Smooth muscle cell (in vitro differentiated cells): ENCODE results near the gene RXRB. TPM values are rescaled to one million over a fixed set of nuclear protein-coding genes. Genes with fewer than 3 reads are reported as not detected.

Source experiments
- DNase-seq: peaks from one replicate; lab custom pipeline; 2025; ENCODE audit not compliant: unreplicated experiment; lab: John Stamatoyannopoulos, UW
- H2AFZ ChIP-seq: fragments of 200-600 bp; sonication (generic); 2 replicates; pipeline ENCODE4 v1.6.0; 2016; ENCODE audit warnings: antibody characterized with exemption, low read depth, mild to moderate bottlenecking
- H3F3A ChIP-seq: fragments of 200-600 bp; sonication (generic); 2 replicates; pipeline ENCODE4 v1.6.0; 2017; ENCODE audit warnings: antibody characterized with exemption, low read depth
- H3K27ac ChIP-seq: fragments of 200-600 bp; sonication (generic); 2 replicates; pipeline ENCODE4 v1.5.1; 2016; ENCODE audit warnings: low read depth, mild to moderate bottlenecking
- H3K27me3 ChIP-seq: fragments of 200-600 bp; sonication (generic); 2 replicates; pipeline ENCODE4 v1.6.1; 2016; ENCODE audit warnings: low read depth, mild to moderate bottlenecking
- H3K36me3 ChIP-seq: fragments of 200-600 bp; sonication (generic); 2 replicates; pipeline ENCODE4 v1.5.1; 2016; ENCODE audit warnings: low read depth
- H3K4me1 ChIP-seq: fragments of 200-600 bp; sonication (generic); 2 replicates; pipeline ENCODE4 v1.5.1; 2016; ENCODE audit warnings: low read depth
- H3K4me2 ChIP-seq: fragments of 200-600 bp; sonication (generic); 2 replicates; pipeline ENCODE4 v1.6.0; 2016; ENCODE audit warnings: mild to moderate bottlenecking
- H3K4me3 ChIP-seq: fragments of 200-600 bp; sonication (generic); 2 replicates; pipeline ENCODE4 v1.5.1; 2016; ENCODE audit warnings: mild to moderate bottlenecking
- H3K79me2 ChIP-seq: fragments of 200-600 bp; sonication (generic); 2 replicates; pipeline ENCODE4 v1.6.0; 2016; ENCODE audit warnings: low read depth, mild to moderate bottlenecking
- H3K9ac ChIP-seq: fragments of 200-600 bp; sonication (generic); 2 replicates; pipeline ENCODE4 v1.6.0; 2016; ENCODE audit warnings: low read depth
- H3K9me3 ChIP-seq: fragments of 200-600 bp; sonication (generic); replicated peaks from 2 replicates; pipeline ENCODE4 v1.5.1; 2016; ENCODE audit warnings: low read depth
- H4K20me1 ChIP-seq: fragments of 200-600 bp; sonication (generic); 2 replicates; pipeline ENCODE4 v1.6.0; 2016; ENCODE audit warnings: low read depth
- WGBS: methylation state at CpG from one replicate; pipeline ENCODE4 v1.1.7; 2016; ENCODE audit warnings: low lambda C conversion rate; 5-methylcytosine and 5-hydroxymethylcytosine counted together
- polyA plus RNA-seq: library from polyadenylated mRNA; unstranded; fragments of >200 nt; fragmentation: Nextera tagmentation; extraction: Ambion mirVana; gene quantifications from 2 replicates; pipeline ENCODE4 v1.2.1, GENCODE V29; 2016
- total RNA-seq: library from RNA; depleted of rRNA; stranded (reverse); fragments of >200 nt; gene quantifications from 2 replicates; pipeline ENCODE4 v1.2.3, GENCODE V29; 2014
- TF ChIP-seq, protein P1 (sequence below): fragments of 200-600 bp; sonication (generic); IDR thresholded peaks from 2 replicates; pipeline ENCODE4 v1.5.1; 2017; ENCODE audit warnings: borderline replicate concordance, mild to moderate bottlenecking, antibody characterized with exemption; ENCODE audit not compliant: insufficient read depth, poor library complexity, severe bottlenecking

RXRB gene
- total and polyA plus RNA-seq, 2 experiments from 2014 or later = 25.7 to 28.2 TPM

DNA sequence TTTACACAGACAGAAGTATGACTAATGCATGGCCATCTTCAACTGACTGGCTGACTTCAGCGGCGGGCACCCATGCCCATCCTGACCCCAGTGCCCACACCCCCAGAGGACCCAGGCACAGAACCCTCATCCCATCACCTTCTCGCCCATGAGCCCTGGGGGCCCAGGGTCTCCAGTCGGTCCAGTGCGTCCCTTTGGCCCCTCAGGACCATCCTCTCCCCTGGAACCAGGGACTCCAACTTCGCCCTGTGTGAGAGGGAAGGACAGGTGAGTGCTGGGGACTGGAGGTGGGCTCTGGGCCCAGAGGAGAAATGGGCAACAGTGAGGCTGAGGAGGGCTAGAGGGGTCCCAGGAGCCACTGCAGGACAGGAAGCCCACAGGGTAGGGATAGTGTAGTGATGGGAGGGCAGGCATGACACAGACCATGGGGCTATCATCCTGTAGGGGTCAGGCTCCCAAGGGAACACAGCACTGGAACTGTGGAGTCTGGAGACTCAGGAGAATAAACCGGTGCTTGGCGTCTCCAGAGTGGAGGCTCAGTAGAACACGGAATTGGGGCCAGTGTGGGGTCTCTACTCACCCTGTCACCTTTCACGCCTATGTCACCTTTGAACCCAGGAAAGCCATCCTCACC is 24.9 kb downstream of the RXRB start:
- 86% methylated on average over 10 of the region's 10 CpGs for WGBS
- Histone ChIP-seq H3K9ac (no peak overlapping the region), H3K27me3 (no peaks in the 10 kb centered on the region), H2AFZ (no peak overlapping the region), H3K27ac (no peak overlapping the region), H3K9me3 (no peaks in the 10 kb centered on the region), H3K4me2 (no peak overlapping the region), H3K4me3 (no peak overlapping the region), H3K36me3 (no peaks in the 10 kb centered on the region), H4K20me1 (no peaks in the 10 kb centered on the region), H3K79me2 (no peaks in the 10 kb centered on the region), H3K4me1 (no peaks in the 10 kb centered on the region), H3F3A (no peaks in the 10 kb centered on the region)
- no peak for DNase-seq
- TF ChIP-seq, protein P1, sequence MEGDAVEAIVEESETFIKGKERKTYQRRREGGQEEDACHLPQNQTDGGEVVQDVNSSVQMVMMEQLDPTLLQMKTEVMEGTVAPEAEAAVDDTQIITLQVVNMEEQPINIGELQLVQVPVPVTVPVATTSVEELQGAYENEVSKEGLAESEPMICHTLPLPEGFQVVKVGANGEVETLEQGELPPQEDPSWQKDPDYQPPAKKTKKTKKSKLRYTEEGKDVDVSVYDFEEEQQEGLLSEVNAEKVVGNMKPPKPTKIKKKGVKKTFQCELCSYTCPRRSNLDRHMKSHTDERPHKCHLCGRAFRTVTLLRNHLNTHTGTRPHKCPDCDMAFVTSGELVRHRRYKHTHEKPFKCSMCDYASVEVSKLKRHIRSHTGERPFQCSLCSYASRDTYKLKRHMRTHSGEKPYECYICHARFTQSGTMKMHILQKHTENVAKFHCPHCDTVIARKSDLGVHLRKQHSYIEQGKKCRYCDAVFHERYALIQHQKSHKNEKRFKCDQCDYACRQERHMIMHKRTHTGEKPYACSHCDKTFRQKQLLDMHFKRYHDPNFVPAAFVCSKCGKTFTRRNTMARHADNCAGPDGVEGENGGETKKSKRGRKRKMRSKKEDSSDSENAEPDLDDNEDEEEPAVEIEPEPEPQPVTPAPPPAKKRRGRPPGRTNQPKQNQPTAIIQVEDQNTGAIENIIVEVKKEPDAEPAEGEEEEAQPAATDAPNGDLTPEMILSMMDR = no peak

GRCh38 chr6:33174784-33175183 is 25.7 kb downstream of the RXRB start:
- Histone ChIP-seq H3K27me3 (no peaks in the 10 kb centered on the region), H3K4me1 (no peaks in the 10 kb centered on the region), H3K4me3 (no peak overlapping the region), H2AFZ (no peak overlapping the region), H3K79me2 (no peaks in the 10 kb centered on the region), H3F3A (no peaks in the 10 kb centered on the region), H3K9ac (no peak overlapping the region), H3K27ac (no peak overlapping the region), H4K20me1 (no peaks in the 10 kb centered on the region), H3K9me3 (no peaks in the 10 kb centered on the region), H3K36me3 (no peaks in the 10 kb centered on the region), H3K4me2 (no peak overlapping the region)
- TF ChIP-seq, protein P1 = no peak
- DNase-seq = no peak
- WGBS = 85% methylated on average over 4 of the region's 4 CpGs

GRCh38 chr6:33173535-33174180 is 26.8 kb downstream of the RXRB start:
- Histone ChIP-seq H3K9me3 (no peaks in the 10 kb centered on the region), H2AFZ (no peak overlapping the region), H3K4me1 (no peaks in the 10 kb centered on the region), H3K4me3 (no peak overlapping the region), H3K9ac (no peak overlapping the region), H4K20me1 (no peaks in the 10 kb centered on the region), H3F3A (no peaks in the 10 kb centered on the region), H3K4me2 (no peak overlapping the region), H3K36me3 (no peaks in the 10 kb centered on the region), H3K27ac (no peak overlapping the region), H3K27me3 (no peaks in the 10 kb centered on the region), H3K79me2 (no peaks in the 10 kb centered on the region)
- 75% methylated on average over 11 of the region's 11 CpGs for WGBS
- TF ChIP-seq, protein P1 = no peak
- no peak for DNase-seq
